Measurements from ENCODE around the gene TMC6. TPM values are rescaled to one million over a fixed set of nuclear protein-coding genes. Genes with fewer than 3 reads are reported as not detected.
"Not testable (repeated sequence)": the region's sequence is repeated elsewhere in the genome, so short reads cannot be mapped to it uniquely, and the experiment has no call there.

TMC6 gene
- total RNA-seq, 2 experiments from 2014 or later, result 347 to 431 TPM

- Mint-ChIP-seq H3K27me3 (no peaks in the 10 kb centered on the region), H3K27ac (no peak overlapping the region), H3K4me3 (no peak overlapping the region), H3K36me3 (peaks cover 14% of the 10 kb centered on the region), H3K4me1 (peaks cover 15% of the 10 kb centered on the region), H3K9me3 (ENCODE audit: low read depth) (no peaks in the 10 kb centered on the region)
- DNase-seq (no peak), ATAC-seq (no peak)
- CTCF ChIA-PET, result interaction anchor here (0.7 to 1.1 kb wide), 3 partner anchors 11 to 57 kb away, joined by 3 to 4 read pairs (median 3); no protein-coding TSS in a partner anchor
These were observed 16.4 kb upstream of the TMC6 start for GRCh38 chr17:78144736-78145641.

- H3K4me3 Mint-ChIP-seq, result no peak overlapping the region
- H3K27me3 Mint-ChIP-seq, result no peaks in the 10 kb centered on the region
- peaks cover 18% of the 10 kb centered on the region for H3K4me1 Mint-ChIP-seq
- peak overlapping the region; percentile 9 for H3K27ac Mint-ChIP-seq
- no peak for DNase-seq
- no peaks in the 10 kb centered on the region for H3K9me3 Mint-ChIP-seq (ENCODE audit: low read depth)
- CTCF ChIA-PET, result interaction anchor here (0.8 to 1.7 kb wide), 5 partner anchors 9 to 32 kb away, joined by 3 to 5 read pairs (median 4); no protein-coding TSS in a partner anchor
- no peak for ATAC-seq
- peaks cover 17% of the 10 kb centered on the region for H3K36me3 Mint-ChIP-seq
These were observed 15.7 kb upstream of the TMC6 start for GRCh38 chr17:78144147-78144719.

DNA sequence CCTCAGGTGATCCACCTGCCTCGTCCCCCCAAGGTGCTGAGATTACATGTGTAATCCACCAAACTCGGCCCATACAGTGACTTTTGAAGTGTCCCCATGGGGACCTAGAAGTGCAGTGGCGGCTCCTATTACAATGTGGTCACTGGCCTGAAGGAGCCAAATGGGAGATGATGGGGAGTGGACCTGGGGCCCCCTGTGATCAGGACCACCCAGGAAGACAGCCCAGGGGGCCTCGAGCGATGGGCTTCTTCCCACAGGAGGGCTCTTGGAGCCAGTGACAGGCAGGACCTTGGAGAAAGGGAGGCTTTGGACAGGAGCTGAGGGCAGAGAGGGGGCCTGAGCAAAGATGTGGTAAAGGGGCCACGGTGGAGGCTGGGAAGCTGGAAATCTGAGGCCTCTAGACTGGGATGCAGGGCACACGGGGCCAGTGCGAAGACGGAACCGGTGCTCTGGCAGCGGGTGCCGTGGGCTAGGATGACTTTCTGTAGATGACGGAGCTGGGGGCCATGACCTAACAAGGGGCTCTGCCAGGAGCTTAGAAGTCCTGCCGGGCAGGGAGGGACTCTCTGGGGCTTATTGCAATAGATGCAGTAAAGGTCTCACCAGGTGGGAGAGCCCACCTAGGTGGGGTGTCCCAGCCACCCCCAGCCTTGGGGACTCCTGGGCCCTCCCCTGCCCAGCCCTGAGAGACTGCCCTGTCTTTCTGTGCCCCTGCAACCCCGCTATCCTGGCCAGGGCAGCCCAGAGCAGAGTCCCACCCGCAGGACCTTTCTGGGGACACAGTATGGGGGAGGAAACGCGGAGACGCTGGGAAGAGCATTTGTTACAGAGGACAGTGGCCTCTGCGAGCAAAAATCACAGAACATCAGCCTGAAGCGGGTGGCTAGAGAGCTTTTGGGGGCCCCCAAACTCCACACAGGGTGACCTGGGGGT, 14.9 kb upstream of the TMC6 start:
- Mint-ChIP-seq H3K4me1 (peaks cover 22% of the 10 kb centered on the region), H3K27ac (no peak overlapping the region)

GRCh38 chr17:78142119-78142861, 13.7 kb upstream of the TMC6 start:
- CTCF ChIA-PET, result interaction anchor here (0.6 to 9.2 kb wide), 6 partner anchors 7 to 184 kb away, joined by 3 to 75 read pairs (median 4); partner anchors contain the start of gene TNRC6C
- Mint-ChIP-seq H3K4me3 (no peak overlapping the region), H3K36me3 (peaks cover 21% of the 10 kb centered on the region), H3K9me3 (ENCODE audit: low read depth) (no peaks in the 10 kb centered on the region), H3K4me1 (peaks cover 31% of the 10 kb centered on the region), H3K27me3 (no peaks in the 10 kb centered on the region), H3K27ac (peak overlapping the region; percentile 34)
- DNase-seq (no peak), ATAC-seq (no peak)

More for the DNA sequence above, 14.9 kb upstream of the TMC6 start:
- peaks cover 18% of the 10 kb centered on the region for H3K36me3 Mint-ChIP-seq
- no peak for DNase-seq
- H3K4me3 Mint-ChIP-seq, result no peak overlapping the region
- no peak for ATAC-seq
- no peaks in the 10 kb centered on the region for H3K9me3 Mint-ChIP-seq (ENCODE audit: low read depth)
- H3K27me3 Mint-ChIP-seq, result no peaks in the 10 kb centered on the region
- CTCF ChIA-PET, result interaction anchor here (1.1 to 1.7 kb wide), 4 partner anchors 9 to 108 kb away, joined by 3 to 5 read pairs (median 4); no protein-coding TSS in a partner anchor

- no peak overlapping the region for H3K27ac Mint-ChIP-seq
- peaks cover 38% of the 10 kb centered on the region for H3K4me1 Mint-ChIP-seq
- peaks cover 27% of the 10 kb centered on the region for H3K36me3 Mint-ChIP-seq
- H3K4me3 Mint-ChIP-seq, result no peak overlapping the region
- H3K9me3 Mint-ChIP-seq (ENCODE audit: low read depth), result no peaks in the 10 kb centered on the region
- no peaks in the 10 kb centered on the region for H3K27me3 Mint-ChIP-seq
- ATAC-seq, result no peak
- DNase-seq, result no peak
- CTCF ChIA-PET, result interaction anchor here (0.6 to 9.2 kb wide), 4 partner anchors 13 to 35 kb away, joined by 3 to 75 read pairs (median 4); no protein-coding TSS in a partner anchor
These were observed 13.0 kb upstream of the TMC6 start for GRCh38 chr17:78141437-78142118.

DNA sequence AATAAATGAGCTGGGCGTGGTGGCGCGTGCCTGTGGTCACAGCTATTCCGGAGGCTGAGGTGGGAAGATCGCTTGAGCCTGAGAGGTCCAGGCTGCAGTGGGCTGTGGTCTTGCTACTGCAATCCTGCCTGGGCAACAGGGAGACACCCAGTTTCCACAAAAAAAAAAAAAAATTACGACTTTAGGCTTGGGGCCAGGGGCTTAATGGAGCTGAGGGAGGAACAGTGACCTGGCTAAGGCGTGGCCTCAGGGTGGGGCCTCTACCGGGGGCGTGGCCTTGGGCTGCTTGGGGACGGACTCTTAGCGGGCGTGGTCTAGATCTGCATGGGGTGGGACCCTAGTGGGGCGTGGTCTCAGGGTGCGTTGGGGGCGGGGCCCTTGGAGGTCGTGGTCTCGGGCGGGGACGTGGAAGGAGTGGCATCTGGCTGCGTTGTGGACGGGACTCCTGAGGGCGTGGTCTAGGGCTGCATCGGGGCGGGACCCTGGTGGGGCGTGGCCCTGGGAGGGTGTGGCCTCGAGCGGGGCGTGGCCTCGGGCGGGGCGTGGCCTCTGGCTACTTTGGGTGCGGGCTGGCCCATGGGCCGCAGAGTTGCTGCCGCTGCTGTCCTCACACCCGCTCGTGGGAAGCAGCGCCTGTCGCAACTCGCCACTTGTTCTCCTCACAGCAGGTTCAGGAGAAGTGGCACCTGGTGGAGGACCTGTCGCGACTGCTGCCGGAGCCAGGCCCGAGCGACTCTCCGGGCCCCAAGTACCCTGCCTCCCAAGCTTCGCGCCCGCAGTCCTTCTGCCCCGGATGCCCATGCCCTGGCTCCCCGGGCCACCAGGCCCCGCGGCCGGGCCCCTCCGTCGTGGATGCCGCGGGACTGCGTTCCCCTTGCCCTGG, 11.9 kb upstream of the TMC6 start:
- peak; percentile 93 for ATAC-seq
- peak; percentile 99 for DNase-seq
- H3K4me3 Mint-ChIP-seq, result no peak overlapping the region
- H3K27ac Mint-ChIP-seq, result peak overlapping the region; percentile 75
- no peaks in the 10 kb centered on the region for H3K9me3 Mint-ChIP-seq (ENCODE audit: low read depth)
- peaks cover 50% of the 10 kb centered on the region for H3K4me1 Mint-ChIP-seq
- no peaks in the 10 kb centered on the region for H3K27me3 Mint-ChIP-seq
- CTCF ChIA-PET, result interaction anchor here (1.0 to 17.0 kb wide), 8 partner anchors 16 to 120 kb away, joined by 3 to 257 read pairs (median 4); partner anchors contain the start of genes AFMID, TK1, TMC6 and TMC8
- H3K36me3 Mint-ChIP-seq, result peaks cover 39% of the 10 kb centered on the region

- not testable (repeated sequence) for H3K27me3 Mint-ChIP-seq; DNase-seq; H3K9me3 Mint-ChIP-seq (ENCODE audit: low read depth); ATAC-seq; H3K4me3 Mint-ChIP-seq
- peaks cover 43% of the 10 kb centered on the region for H3K36me3 Mint-ChIP-seq
- CTCF ChIA-PET, result interaction anchor here (1.0 to 17.0 kb wide), 8 partner anchors 15 to 119 kb away, joined by 3 to 257 read pairs (median 5); partner anchors contain the start of genes AFMID, TK1, TMC6 and TMC8
- H3K27ac Mint-ChIP-seq, result peak overlapping the region; percentile 75
- peaks cover 55% of the 10 kb centered on the region for H3K4me1 Mint-ChIP-seq
These were observed 11.3 kb upstream of the TMC6 start for GRCh38 chr17:78139861-78140168.

- Mint-ChIP-seq H3K27me3 (no peaks in the 10 kb centered on the region), H3K27ac (peak overlapping the region; percentile 79), H3K9me3 (ENCODE audit: low read depth) (no peaks in the 10 kb centered on the region), H3K36me3 (peaks cover 56% of the 10 kb centered on the region), H3K4me1 (peaks cover 68% of the 10 kb centered on the region), H3K4me3 (no peak overlapping the region)
- DNase-seq (no peak), ATAC-seq (no peak)
- CTCF ChIA-PET, result interaction anchor here (0.6 to 17.0 kb wide), 18 partner anchors 10 to 119 kb away, joined by 3 to 257 read pairs (median 5); partner anchors contain the start of genes AFMID, TK1, TMC6 and TMC8
These were observed 9.9 kb upstream of the TMC6 start for GRCh38 chr17:78138204-78139060.

DNA sequence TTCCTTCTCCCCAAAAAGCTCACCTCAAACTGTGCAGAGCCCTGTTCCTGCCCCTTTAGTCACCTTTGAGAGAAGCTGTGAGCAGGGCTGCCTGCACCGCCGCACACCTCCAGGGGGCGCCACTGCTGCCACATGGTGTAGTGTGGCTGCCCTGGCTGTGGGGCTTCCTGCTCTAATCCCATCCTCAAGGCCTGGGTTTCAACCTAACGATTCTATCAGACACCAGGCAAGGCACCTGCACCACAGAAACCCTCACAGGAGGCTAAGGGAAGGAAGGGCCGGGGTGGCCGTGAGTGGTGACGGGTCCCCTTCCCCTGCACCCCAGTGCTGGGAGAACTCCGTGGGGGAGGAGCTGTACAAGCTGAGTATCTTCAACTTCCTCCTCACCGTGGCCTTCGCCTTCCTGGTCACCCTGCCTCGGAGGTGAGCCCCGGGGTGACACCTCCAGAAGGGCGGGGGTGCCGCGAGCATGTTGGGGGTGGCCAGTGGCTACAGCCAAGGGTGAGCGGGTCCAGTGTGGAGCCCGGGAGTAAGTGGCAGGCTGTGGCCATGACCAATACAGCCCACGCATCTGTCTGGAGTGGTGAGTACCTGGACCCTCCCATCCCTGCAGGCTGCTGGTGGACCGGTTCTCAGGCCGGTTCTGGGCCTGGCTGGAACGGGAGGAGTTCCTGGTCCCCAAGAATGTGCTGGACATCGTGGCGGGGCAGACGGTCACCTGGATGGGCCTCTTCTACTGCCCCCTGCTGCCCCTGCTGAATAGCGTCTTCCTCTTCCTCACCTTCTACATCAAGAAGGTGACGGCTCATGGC, 9.0 kb upstream of the TMC6 start:
- H3K36me3 Mint-ChIP-seq, result peaks cover 61% of the 10 kb centered on the region
- peak overlapping the region; percentile 79 for H3K27ac Mint-ChIP-seq
- peaks cover 76% of the 10 kb centered on the region for H3K4me1 Mint-ChIP-seq
- no peaks in the 10 kb centered on the region for H3K9me3 Mint-ChIP-seq (ENCODE audit: low read depth)
- CTCF ChIA-PET, result interaction anchor here (0.6 to 17.0 kb wide), 16 partner anchors 10 to 118 kb away, joined by 3 to 257 read pairs (median 5); partner anchors contain the start of genes TMC6 and TMC8
- H3K27me3 Mint-ChIP-seq, result no peaks in the 10 kb centered on the region
- peak overlapping the region; percentile 18 for H3K4me3 Mint-ChIP-seq
- DNase-seq (peak; percentile 75), ATAC-seq (no peak)

Data from activated CD8-positive, alpha-beta memory T cell treated with anti-CD3 and anti-CD28 coated beads, Interleukin-2, amount 10 ng/mL, durations not matched to agents 7 days and 5 days (primary cell).